Putamen (tissue), 1 donor: ENCODE results near the gene FHL2.
"Not testable (repeated sequence)": the region's sequence is repeated elsewhere in the genome, so short reads cannot be mapped to it uniquely, and the experiment has no call there.

Experiments used
- DNase-seq: peaks from one replicate; pipeline ENCODE4 v3.0.0-alpha.2; 2016; ENCODE audit warnings: low spot score

Gene FHL2

GRCh38 chr2:105398336-105399206 is at the start of gene FHL2:
FHL2 (minus strand) TSS chr2:105399051; CDS start chr2:105386516, 12,535 bp downstream.
- DNase-seq, result peak; percentile 7

- DNase-seq, result no peak
These were observed 48.6 kb upstream of the FHL2 start for GRCh38 chr2:105447476-105447875.

- DNase-seq, result no peak
These were observed 47.6 kb upstream of the FHL2 start for GRCh38 chr2:105446501-105446900.

- no peak for DNase-seq
These were observed 47.1 kb upstream of the FHL2 start for GRCh38 chr2:105445976-105446375.

- DNase-seq, result no peak
These were observed 46.6 kb upstream of the FHL2 start for GRCh38 chr2:105445498-105445897.

GRCh38 chr2:105443617-105444598 is 45.1 kb upstream of the FHL2 start:
- DNase-seq, result no peak

- DNase-seq, result no peak
These were observed 43.9 kb upstream of the FHL2 start for GRCh38 chr2:105442721-105443120.

- DNase-seq, result no peak
These were observed 43.2 kb upstream of the FHL2 start for GRCh38 chr2:105442056-105442455.

- no peak for DNase-seq
These were observed 40.3 kb upstream of the FHL2 start for GRCh38 chr2:105439141-105439540.

- DNase-seq, result no peak
These were observed 39.5 kb upstream of the FHL2 start for GRCh38 chr2:105438104-105438929.

GRCh38 chr2:105437708-105438103 is 38.9 kb upstream of the FHL2 start:
- DNase-seq, result no peak

- DNase-seq, result no peak
These were observed 33.9 kb upstream of the FHL2 start for GRCh38 chr2:105432749-105433148.

- DNase-seq, result no peak
These were observed 33.2 kb upstream of the FHL2 start for GRCh38 chr2:105432044-105432399.

GRCh38 chr2:105431367-105432043 is 32.7 kb upstream of the FHL2 start:
- DNase-seq, result no peak

GRCh38 chr2:105428387-105429018 is 29.7 kb upstream of the FHL2 start:
- DNase-seq, result no peak

GRCh38 chr2:105427485-105427884 is 28.6 kb upstream of the FHL2 start:
- DNase-seq, result no peak

GRCh38 chr2:105426626-105427292 is 27.9 kb upstream of the FHL2 start:
- peak; percentile 53 for DNase-seq

GRCh38 chr2:105425936-105426625 is 27.2 kb upstream of the FHL2 start:
- no peak for DNase-seq

- not testable (repeated sequence) for DNase-seq
These were observed 26.0 kb upstream of the FHL2 start for GRCh38 chr2:105424836-105425235.

GRCh38 chr2:105422801-105423200 is 23.9 kb upstream of the FHL2 start:
- no peak for DNase-seq
